HFF-Myc (cell line): ENCODE measurements around the gene HIPK3.
A peak's percentile ranks its signal among the peaks of the same experiment; 100 is the strongest.

ENCODE experiments used
- DNase-seq: peaks from one replicate; pipeline ENCODE4 v3.0.0-alpha.2; 2011; ENCODE audit warnings: low read depth; ENCODE audit errors: extremely low read depth
- H3K4me3 ChIP-seq: replicated peaks from 2 replicates; pipeline ENCODE4 v1.5.1; 2011; ENCODE audit warnings: low read depth, mild to moderate bottlenecking, control low read depth, low read length
- TF ChIP-seq, protein P1 (sequence below): IDR thresholded peaks from 2 replicates; pipeline ENCODE4 v1.5.1; 2012; ENCODE audit warnings: mild to moderate bottlenecking, low read depth, low read length, control low read depth; ENCODE audit errors: missing control alignments

Gene HIPK3

DNA sequence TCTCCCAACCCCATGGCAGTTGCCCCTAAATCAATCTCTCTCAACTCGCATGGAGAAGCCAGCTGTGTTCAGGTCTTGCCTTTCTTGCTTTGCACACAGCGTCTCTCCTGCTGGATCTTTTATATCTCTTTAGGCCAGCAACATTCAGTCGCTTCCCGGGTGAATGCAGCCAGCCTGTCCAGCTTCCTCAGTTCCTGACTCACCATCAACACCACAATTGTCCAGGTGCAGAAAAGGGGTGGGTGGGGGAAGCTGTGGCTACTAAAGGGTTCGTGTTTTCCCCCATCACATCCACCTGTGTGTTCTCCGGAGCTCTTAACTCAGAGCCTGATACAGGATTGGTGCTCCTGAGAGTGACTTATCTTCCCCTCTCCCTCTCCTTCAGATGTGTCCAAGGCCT lies 116.5 kb downstream of the HIPK3 start:
- no peak overlapping the region for H3K4me3 ChIP-seq
- DNase-seq = no peak
- TF ChIP-seq, protein P1, sequence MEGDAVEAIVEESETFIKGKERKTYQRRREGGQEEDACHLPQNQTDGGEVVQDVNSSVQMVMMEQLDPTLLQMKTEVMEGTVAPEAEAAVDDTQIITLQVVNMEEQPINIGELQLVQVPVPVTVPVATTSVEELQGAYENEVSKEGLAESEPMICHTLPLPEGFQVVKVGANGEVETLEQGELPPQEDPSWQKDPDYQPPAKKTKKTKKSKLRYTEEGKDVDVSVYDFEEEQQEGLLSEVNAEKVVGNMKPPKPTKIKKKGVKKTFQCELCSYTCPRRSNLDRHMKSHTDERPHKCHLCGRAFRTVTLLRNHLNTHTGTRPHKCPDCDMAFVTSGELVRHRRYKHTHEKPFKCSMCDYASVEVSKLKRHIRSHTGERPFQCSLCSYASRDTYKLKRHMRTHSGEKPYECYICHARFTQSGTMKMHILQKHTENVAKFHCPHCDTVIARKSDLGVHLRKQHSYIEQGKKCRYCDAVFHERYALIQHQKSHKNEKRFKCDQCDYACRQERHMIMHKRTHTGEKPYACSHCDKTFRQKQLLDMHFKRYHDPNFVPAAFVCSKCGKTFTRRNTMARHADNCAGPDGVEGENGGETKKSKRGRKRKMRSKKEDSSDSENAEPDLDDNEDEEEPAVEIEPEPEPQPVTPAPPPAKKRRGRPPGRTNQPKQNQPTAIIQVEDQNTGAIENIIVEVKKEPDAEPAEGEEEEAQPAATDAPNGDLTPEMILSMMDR = no peak

- TF ChIP-seq, protein P1 = no peak
- H3K4me3 ChIP-seq = peak overlapping the region; percentile 52
Measured at GRCh38 chr11:33375236-33375635, 118.1 kb downstream of the HIPK3 start.

GRCh38 chr11:33375688-33376311 lies 118.6 kb downstream of the HIPK3 start, which contains the start of gene KIAA1549L:
Gene KIAA1549L (plus strand): TSS chr11:33376108.
- H3K4me3 ChIP-seq = peak within 1 kb of the TSS; percentile 52
- TF ChIP-seq, protein P1 = no peak
- no peak for DNase-seq

More at GRCh38 chr11:33375236-33375635, 118.1 kb downstream of the HIPK3 start:
- DNase-seq = no peak

DNA sequence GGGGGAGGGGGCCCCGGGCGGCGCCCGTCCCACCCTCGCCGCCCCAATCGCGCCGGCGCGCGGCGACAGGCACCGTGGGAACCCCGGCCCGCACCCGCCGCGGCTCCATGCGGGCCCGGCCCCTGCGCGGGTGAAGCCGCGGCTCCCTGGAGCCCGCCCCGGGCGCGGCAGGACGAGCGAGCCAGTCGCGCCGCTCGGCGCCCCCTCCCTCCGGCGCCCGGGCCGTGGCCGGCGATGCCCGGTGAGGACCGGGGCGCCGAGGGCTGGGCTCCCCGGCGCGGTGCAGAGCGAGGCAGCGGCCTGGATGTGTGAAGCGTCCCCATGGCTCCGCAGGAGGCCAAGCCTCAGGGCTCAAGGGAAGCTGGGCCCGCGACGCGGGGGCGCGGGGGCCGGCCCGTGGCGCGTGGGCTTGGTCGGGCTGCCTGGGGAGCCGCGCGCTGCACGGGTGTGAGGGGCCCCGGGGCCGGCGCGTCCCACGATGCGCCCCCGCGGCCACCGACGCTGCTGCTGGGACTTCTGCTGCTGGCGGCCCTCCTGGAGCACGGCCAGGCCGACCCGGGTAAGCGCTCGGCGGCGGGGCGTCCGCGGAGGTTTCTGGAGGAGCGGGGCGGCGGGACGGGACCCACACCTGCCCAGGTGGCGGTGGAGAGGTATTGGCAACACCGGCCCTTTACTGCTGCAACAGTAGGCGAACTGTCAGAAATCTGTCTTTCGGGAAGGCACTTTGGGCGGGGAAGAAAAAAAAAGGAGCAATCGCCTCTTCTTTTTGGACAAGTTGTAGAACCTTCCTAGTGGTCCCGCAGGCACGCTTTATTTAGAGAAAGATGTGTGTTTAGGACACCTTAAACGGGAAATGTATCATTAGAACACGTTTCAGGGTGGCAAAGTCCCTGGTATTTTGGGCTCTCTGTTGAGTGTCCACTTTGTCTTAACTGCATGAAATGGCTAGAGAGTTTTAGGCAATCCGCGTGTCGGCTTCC lies 119.4 kb downstream of the HIPK3 start:
- peak overlapping the region; percentile 52 for H3K4me3 ChIP-seq
- TF ChIP-seq, protein P1 = no peak
- no peak for DNase-seq

DNA sequence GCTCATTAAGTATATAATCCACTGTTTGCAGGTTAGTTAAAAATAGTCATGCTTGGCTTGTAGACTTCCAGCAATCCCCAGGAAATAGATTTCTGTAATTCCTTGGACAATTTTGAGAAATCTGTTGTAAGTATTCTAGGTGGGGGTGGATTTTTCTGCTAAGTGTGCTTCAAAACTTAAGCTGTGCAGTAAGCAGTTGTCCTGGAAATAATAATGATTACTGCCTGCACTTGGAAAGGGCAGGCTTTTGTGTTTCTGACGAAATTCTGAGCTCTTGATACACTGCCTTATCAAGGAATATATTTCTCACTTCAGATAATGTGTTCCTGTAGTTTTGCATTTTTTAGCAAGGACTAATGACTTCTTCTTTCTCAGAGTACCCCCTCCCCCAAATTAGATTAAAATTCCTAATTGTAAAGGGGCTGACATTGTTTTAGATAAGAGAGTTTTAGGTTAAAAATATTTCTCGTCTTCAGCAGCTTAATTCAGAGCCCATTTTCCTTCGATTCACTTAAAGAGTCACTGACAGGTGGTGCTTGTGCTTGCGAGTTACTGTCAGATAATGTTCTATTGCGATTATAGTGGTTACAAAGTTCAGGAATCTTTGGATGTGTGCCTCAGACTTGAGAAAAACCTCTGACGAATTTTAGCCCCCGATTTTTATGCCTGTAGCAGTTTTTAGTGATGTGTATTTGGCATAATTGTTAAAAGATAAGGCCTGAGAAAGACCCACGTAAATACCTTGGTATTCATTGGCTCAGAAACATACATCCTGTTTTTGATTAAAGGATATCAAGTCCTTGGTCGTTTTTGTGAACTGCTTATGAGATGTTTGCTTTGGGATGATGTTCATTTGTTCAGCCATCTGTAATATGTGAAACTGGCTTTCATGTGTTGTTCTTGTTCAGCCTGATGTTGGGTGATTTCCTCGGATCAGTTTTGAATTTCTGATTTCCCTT lies 120.5 kb downstream of the HIPK3 start:
- H3K4me3 ChIP-seq = peak overlapping the region; percentile 48
- TF ChIP-seq, protein P1 = no peak
- DNase-seq = no peak

DNA sequence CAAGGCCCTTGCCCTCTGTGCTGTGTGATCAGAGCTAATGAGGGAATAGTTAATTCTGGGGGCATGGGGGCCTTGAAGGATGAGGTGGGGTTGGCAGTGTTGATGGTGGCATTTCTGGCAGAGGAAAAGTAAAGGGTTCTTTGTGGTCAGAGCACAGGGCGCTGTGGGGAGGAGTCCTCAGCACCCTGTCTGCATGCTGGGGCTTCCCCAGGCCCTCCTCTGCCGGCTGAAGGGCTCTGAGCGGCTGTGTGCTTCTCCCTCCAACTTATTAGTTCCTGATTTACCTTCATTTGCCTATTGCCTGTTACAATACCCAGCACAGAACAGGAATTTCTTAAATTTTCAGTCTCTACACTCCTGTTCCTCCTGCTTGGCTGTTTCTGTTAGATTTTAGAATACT lies 122.8 kb downstream of the HIPK3 start:
- no peak for DNase-seq
- H3K4me3 ChIP-seq = no peak overlapping the region
- TF ChIP-seq, protein P1 = no peak
